ENCODE measurements around the gene PTMA. TPM values are rescaled to one million over a fixed set of nuclear protein-coding genes. Genes with fewer than 3 reads are reported as not detected.
"Not testable (repeated sequence)": the region's sequence is repeated elsewhere in the genome, so short reads cannot be mapped to it uniquely, and the experiment has no call there.

The PTMA gene
- total RNA-seq, 1 donor from 2014 or later, result 622 TPM

- DNase-seq (ENCODE audit: low spot score), result no peak
Observed at GRCh38 chr2:231715499-231715837, 7.1 kb downstream of the PTMA start.

GRCh38 chr2:231715988-231716616 lies 7.8 kb downstream of the PTMA start:
- DNase-seq (ENCODE audit: low spot score), result no peak

DNA sequence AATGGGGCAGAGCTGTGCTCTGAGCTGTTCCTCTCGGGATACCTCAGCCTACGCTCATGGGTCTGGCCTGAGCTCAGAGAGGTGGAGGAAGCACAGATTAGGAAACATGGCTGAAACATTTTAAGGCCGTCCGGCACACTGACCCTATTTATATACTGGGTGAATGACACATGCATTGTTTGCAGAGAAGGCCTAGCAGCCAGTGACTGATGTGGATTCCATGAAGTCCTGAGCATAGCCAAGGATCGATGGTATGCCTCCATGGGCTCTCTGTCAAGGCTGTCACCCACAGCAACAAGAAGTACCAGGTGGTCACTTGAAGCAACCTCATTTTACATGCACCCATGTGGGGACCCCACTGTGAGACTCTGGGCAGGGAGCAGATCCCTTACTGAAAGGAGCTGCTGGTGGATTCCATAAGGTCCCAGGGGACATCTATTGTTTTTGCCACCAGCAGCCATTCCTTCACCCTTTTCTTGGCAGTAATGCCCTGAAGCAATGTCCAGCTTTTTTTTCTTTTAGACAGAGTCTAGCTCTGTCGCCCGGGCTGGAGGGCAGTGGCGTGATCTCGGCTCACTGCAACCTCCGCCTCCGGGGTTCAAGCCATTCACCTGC lies 8.4 kb downstream of the PTMA start:
- DNase-seq (ENCODE audit: low spot score), result no peak

DNA sequence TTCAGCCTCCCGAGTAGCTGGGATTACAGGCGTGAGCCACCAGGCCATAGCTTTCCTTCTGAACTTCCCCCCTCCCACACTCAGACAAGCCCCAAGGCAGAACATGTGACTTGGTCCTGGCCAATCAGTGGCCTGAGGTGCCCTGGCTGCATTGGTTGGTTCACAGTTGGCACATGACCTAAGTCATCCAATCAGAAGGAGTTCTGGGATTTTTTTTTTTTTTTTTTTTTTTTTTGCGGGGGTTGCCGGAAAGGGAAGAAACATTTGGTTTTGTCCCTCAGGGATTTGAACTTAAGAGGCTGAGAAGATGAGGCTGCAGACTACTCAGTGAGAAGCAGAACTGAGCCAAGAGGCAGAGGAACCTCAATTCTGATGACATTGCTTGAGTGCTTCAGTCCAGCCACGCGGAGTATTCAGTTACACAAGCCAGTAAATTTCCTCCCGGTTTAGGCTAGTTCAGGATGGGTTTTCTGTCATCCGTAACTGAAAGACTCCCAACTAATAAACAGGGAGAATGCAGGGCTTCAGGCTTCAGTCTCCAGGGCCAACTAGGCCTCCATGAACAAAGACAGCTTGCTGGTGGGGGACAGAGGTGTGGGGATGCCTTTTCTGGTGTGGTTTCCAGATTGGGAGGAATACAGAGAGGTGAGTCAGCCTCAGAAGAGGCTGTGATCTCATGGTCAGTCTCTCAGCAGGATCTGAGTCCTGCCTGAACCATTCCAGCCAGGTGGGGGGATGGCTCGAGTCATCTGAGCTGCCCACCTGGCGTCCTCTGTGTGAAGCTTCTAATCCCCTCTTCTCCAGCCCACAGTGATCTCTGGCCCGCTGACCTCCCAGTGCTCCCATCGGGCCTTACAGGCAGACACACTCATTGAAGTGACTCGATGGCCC lies 9.2 kb downstream of the PTMA start:
- DNase-seq (ENCODE audit: low spot score), result no peak

DNA sequence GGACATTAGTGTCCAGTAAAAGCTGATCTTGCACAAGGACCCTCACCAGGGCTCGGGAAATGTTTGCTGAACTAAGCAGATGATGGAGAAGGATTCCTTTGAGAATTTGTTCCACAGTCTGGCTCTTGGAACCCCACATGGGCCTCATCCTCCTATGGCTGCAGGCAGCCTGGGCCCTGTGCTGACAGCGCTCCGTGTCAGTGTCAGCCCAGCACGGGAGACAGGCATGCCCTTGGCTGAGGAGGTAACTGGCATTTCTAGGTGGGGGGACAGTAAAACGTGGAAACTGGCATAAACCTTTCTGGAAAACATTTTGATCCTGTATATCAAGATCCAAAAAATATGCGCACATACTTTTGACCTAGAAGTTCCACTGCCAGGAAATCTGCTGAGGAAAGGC lies 10.5 kb downstream of the PTMA start:
- DNase-seq (ENCODE audit: low spot score), result no peak

DNA sequence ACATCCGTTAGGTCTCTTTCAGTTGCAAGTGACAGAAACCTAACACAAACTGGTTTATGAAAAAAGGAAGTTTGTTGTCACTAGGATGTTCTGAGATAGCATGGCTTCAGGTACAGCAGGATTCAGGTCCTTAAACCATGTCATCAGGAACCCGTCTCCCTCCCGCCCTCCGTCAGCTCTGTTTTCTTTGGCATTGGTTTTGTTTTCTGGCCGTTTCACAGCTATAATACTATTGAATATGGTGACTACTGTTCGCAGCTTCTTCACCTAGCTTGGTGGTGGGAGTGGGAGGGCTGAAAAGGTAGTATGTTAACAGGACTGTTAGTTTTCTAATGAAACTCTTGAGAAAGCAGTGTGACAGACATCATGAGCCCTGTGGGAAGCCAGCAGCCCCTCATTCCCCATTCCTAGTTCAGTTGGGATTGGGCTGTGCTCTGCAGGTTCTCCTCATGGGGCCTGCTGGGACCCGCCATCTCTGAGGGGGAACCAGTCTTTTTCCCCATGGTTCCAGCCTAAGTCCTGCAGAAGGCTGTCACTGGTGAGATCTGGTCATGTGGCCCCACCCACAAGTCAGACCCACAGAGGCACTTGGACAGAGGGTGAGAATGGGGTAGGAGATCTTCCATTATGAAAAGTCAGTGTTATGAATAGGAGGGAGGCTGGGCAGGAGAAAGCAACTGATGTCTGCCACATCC lies 12.1 kb downstream of the PTMA start:
- no peak for DNase-seq (ENCODE audit: low spot score)

- DNase-seq (ENCODE audit: low spot score), result no peak
Observed at GRCh38 chr2:231720987-231721966, 13.0 kb downstream of the PTMA start.

DNA sequence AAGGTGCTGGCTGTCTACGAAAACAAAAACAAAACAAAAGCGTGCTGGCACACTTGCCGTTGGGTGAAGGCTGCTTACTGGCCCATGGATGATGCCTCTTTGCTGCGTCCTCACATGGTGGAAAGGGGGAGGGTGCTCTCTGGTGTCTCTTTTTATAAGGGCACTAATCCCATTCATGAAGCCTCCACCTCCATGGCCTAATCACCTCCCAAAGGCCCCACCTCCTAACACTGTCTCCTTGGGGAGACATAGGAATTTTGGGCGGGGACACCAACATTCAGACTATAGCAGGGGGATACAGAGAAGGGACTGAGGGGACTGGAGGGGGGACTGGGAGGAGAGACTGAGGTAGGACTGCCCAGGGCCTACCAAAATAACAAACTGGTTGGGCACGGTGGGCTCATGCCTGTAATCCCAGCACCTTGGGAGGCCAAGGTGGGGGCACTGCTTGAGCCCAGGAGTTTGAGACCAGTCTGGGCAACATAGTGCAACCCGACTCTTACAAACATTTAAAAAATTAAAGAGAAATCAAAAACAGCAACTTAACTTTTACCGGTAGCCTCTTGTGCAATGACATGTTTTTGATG lies 14.5 kb downstream of the PTMA start:
- DNase-seq (ENCODE audit: low spot score), result no peak

DNA sequence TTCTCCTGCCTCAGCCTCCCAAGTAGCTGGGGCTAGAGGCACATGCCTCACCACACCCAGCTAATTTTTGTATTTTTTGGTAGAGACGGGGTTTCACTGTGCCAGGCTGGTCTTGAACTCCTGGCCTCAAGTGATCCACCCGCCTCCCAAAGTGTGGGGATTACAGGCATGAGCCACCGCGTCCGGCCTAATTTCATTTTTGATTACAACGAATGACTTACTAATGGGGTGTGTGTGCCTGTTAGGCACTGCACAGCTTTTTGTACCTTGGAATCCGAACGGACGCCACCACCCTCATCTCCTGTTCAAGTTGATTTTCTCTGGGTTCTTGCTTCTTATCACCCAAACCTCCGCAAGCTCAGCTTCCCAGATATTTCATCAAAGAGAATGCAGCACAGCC lies 17.2 kb downstream of the PTMA start:
- DNase-seq (ENCODE audit: low spot score), result no peak

GRCh38 chr2:231726276-231726675 lies 18.0 kb downstream of the PTMA start:
- DNase-seq (ENCODE audit: low spot score), result no peak

GRCh38 chr2:231727621-231728020 lies 19.3 kb downstream of the PTMA start:
- no peak for DNase-seq (ENCODE audit: low spot score)

DNA sequence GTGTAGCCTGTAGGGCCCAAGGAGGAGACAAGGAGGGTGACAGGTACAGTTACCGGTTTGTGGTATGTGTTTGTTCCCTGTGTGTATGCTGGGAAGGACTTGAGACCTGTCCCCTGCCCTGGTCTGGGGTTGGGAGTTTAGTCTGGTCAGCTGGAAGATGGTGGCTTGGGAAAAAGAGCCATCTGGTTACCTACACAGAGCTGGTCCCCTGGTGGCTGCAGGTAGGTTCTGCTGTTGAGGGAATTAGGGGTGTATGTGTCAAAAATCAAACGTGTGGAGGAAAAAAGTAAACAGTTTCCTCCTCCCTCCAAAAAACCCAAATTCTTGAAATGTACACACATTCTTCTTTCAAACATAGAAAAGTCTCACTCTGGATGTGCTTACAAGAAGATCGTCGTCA lies 24.3 kb downstream of the PTMA start:
- no peak for DNase-seq (ENCODE audit: low spot score)

- no peak for DNase-seq (ENCODE audit: low spot score)
Observed at GRCh38 chr2:231737761-231738160, 29.4 kb downstream of the PTMA start.

- DNase-seq (ENCODE audit: low spot score), result no peak
Observed at GRCh38 chr2:231743376-231744116, 35.2 kb downstream of the PTMA start.

GRCh38 chr2:231745303-231746038 lies 37.1 kb downstream of the PTMA start:
- no peak for DNase-seq (ENCODE audit: low spot score)

DNA sequence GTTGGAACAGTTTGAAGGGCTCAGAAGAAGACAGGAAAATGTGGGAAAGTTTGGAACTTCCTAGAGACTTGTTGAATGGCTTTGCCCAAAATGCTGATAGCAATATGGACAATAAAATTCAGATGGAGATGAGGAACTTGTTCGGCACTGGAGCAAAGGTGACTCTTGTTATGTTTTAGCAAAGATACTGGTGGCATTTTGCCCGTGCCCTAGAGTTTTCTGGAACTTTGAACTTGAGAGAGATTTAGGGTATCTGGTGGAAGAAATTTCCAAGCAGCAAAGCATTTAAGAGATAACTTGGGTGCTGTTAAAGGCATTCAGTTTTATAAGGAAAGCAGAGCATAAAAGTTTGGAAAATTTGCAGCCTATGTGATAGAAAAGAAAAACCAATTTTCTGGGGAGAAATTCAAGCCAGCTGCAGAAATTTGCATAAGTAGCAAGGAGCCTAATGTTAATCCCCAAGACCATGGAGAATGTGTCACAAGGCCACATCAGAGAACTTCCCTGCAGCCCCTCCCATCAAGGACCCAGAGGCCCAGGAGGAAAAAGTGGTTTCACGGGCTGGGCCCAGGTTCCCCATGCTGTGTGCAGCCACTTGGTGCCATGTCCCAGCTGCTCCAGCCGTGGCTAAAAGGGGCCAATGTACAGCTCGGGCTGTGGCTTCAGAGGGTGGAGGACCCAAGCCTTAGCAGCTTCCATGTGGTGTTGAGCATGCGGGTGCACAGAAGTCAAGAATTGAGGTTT lies 40.0 kb downstream of the PTMA start:
- DNase-seq (ENCODE audit: low spot score), result not testable (repeated sequence)

GRCh38 chr2:231749016-231749415 lies 40.7 kb downstream of the PTMA start:
- DNase-seq (ENCODE audit: low spot score), result not testable (repeated sequence)

- DNase-seq (ENCODE audit: low spot score), result no peak
Observed at GRCh38 chr2:231751042-231751815, 42.9 kb downstream of the PTMA start.

Data from umbilical cord (tissue), 2 donors.